ENCODE measurements around the gene ARL6IP1. TPM values are rescaled to one million over a fixed set of nuclear protein-coding genes. Genes with fewer than 3 reads are reported as not detected.

The ARL6IP1 gene
- total and polyA plus RNA-seq, 2 donors (not counting 3 experiments of a cell fraction or from before 2014, with no cell fraction given), result 251 to 338 TPM

DNA sequence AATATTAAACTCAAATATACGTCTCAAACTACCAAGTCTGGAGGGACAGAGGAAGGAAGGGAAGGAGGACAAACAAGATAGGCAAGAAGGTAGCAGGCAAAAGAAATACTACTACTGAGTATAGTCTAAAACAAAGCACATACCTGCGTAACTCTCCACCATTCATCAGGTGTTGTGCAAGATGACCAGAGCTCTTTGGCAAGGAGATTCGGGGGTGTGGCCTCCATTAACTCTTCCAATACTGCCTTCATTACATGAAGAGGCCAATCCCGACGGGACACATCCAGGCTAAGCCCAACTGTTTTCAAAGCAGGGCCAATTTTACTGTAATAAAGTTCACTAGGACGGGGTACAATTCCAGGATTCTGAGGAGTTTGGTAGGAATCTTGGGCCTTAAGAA, 38.2 kb upstream of the ARL6IP1 start:
- BruUV-seq (replicated peaks), result no TSS peak
- TF ChIP-seq POLR2AphosphoS5 (IDR thresholded peaks at IDR 0.05; ENCODE audit: insufficient read depth, low read depth, low read length) (no peak), EZH2 (IDR thresholded peaks at IDR 0.05; ENCODE audit: borderline replicate concordance, low read depth, low read length, severe bottlenecking) (no peak), GATA2 (IDR thresholded peaks at IDR 0.05; ENCODE audit: insufficient read depth, insufficient read length, low read depth, low read length) (no peak), MYC (IDR thresholded peaks at IDR 0.05; ENCODE audit: low read depth, low read length) (no peak), FOS (IDR thresholded peaks at IDR 0.05; ENCODE audit: borderline replicate concordance, insufficient read depth, low read length) (no peak), POLR2A (IDR thresholded peaks at IDR 0.05; ENCODE audit: low read depth, low read length) (no peak), JUN (IDR thresholded peaks at IDR 0.05; ENCODE audit: borderline replicate concordance, insufficient read depth, insufficient read length, low read depth) (no peak)
- TF ChIP-seq, protein P1, sequence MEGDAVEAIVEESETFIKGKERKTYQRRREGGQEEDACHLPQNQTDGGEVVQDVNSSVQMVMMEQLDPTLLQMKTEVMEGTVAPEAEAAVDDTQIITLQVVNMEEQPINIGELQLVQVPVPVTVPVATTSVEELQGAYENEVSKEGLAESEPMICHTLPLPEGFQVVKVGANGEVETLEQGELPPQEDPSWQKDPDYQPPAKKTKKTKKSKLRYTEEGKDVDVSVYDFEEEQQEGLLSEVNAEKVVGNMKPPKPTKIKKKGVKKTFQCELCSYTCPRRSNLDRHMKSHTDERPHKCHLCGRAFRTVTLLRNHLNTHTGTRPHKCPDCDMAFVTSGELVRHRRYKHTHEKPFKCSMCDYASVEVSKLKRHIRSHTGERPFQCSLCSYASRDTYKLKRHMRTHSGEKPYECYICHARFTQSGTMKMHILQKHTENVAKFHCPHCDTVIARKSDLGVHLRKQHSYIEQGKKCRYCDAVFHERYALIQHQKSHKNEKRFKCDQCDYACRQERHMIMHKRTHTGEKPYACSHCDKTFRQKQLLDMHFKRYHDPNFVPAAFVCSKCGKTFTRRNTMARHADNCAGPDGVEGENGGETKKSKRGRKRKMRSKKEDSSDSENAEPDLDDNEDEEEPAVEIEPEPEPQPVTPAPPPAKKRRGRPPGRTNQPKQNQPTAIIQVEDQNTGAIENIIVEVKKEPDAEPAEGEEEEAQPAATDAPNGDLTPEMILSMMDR (IDR thresholded peaks at IDR 0.05; ENCODE audit: extremely low read depth in 1 of 2, insufficient read depth in 1 of 2, low read depth in 1 of 2, low read length in 2 of 2), result no peak
- TF ChIP-seq, protein P2, sequence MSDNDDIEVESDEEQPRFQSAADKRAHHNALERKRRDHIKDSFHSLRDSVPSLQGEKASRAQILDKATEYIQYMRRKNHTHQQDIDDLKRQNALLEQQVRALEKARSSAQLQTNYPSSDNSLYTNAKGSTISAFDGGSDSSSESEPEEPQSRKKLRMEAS (IDR thresholded peaks at IDR 0.05; ENCODE audit: insufficient read depth, insufficient read length), result no peak
- H3K9me3 ChIP-seq (replicated peaks; ENCODE audit: control insufficient read depth, insufficient read depth, low read length), result no peaks in the 10 kb centered on the region
- dilution Hi-C loops (cut with MboI; ENCODE audit: extremely low pct_ligation_motif_present, low sequenced_read_pairs), result no loop called here
- CTCF ChIA-PET, result no interaction called here
- no peak overlapping the region for H3K9ac ChIP-seq (replicated peaks; ENCODE audit: extremely low read depth, insufficient read depth, low read length)
- FAIRE-seq, result no peak
- intact Hi-C loops (cut with micrococcal nuclease), result no loop called here
- peaks cover 27 to 35% of the 10 kb centered on the region in 2 experiments for H3K36me3 ChIP-seq (ENCODE audit: control insufficient read depth in 2 of 2, extremely low read depth in 1 of 2, insufficient read depth in 2 of 2, low read length in 2 of 2)
- H3K4me1 ChIP-seq (ENCODE audit: control insufficient read depth, extremely low read depth, insufficient read depth, low read length), result no peaks in the 10 kb centered on the region
- no peak for DNase-seq (ENCODE audit: low read depth, low spot score)
- H3K9me1 ChIP-seq (replicated peaks; ENCODE audit: control insufficient read depth, extremely low read depth, insufficient read depth, low read length), result no peaks in the 10 kb centered on the region
- H3K27ac ChIP-seq (ENCODE audit: insufficient read depth, low read depth, low read length), result no peak overlapping the region
- no peaks in the 10 kb centered on the region for H4K20me1 ChIP-seq (replicated peaks; ENCODE audit: control insufficient read depth, extremely low read depth, insufficient read depth, low read length)
- no peak overlapping the region for H2AFZ ChIP-seq (ENCODE audit: low read depth, low read length)
- H3K4me3 ChIP-seq (replicated peaks in 1 of 3; ENCODE audit: insufficient read depth in 1 of 3, low read depth in 1 of 3, low read length in 3 of 3), result no peak overlapping the region
- no peaks in the 10 kb centered on the region for H3K27me3 ChIP-seq (ENCODE audit: control insufficient read depth in 2 of 2, insufficient read depth in 2 of 2, low read length in 2 of 2)
- H3K79me2 ChIP-seq (ENCODE audit: control insufficient read depth, insufficient read depth, low read length), result no peaks in the 10 kb centered on the region
- POLR2A ChIA-PET, result no interaction called here
- H3K4me2 ChIP-seq (ENCODE audit: insufficient read depth, low read length), result no peak overlapping the region

Measured in endothelial cell of umbilical vein (primary cell).